Transverse colon (tissue), 3 donors: Measurements from ENCODE around the gene CDKN1C.

Experiments used
- CTCF ChIP-seq, 5 experiments: fragments of 200-600 bp in 3 of 5; fragments of 450-650 bp in 2 of 5; sonication (generic) in 3 of 5; IDR thresholded peaks; 1 replicate in 2 of 5; 2 replicates in 3 of 5; pipeline ENCODE4 v1.5.1; 2016 to 2017; ENCODE audit warnings: antibody characterized with exemption in 5 of 5, inconsistent platforms in 3 of 5, mild to moderate bottlenecking in 2 of 5, moderate library complexity in 1 of 5
- POLR2A ChIP-seq: fragments of 450-650 bp; IDR thresholded peaks from one replicate; pipeline ENCODE4 v1.6.1; 2016; ENCODE audit warnings: antibody characterized with exemption, mild to moderate bottlenecking, moderate library complexity

DNA sequence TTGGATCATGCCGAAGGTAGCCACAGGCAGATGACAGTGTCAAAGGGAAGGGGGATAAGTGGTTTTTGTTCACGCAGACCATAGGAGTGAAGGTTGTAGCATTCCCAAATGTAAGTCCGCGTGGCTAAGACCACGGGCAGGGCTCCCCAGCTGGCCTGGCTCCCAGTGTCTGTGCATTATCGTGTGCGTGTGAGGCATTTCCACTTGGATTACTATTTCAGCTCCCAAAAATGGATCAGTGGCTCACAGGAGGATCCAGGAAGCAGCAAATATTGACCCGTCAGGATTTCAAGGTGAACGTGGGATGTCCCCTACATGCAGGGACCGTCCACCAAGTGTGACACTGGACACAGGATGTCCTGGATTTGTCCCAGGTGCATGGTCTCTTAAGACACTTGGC is 10.6 kb downstream of the CDKN1C start:
- TF ChIP-seq CTCF (IDR thresholded peaks at IDR 0.05) = no peak
- no peak for TF ChIP-seq POLR2A
